ENCODE measurements around the gene OR4C45. TPM values are rescaled to one million over a fixed set of nuclear protein-coding genes. Genes with fewer than 3 reads are reported as not detected.

OR4C45 gene
- total and polyA plus RNA-seq, 2 of the 8 experiments (the other 6 are each of a cell fraction or from before 2014, with no cell fraction given): not detected

DNA sequence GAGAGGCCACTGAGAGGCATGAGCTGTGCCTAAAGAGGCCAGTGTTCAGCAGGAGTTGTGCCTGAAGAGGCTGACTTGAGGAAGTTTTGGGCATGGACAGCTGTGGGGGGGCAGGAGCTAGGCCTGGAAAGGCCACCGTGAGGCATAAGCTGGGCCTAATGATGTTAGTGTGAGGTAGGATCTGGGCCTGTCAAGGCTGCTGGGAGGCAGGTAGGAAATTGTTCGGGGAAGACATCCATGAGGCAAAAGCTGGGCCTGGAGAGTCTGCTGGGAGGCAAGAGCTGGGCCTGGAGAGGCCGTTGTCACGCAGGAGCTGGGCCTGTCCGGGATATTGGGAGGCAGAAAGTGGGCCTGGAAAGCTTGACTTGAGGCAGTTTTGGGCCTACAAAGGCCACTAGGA, 44.9 kb downstream of the OR4C45 start (continued):
- TF ChIP-seq GTF2F1 (IDR thresholded peaks at IDR 0.05; ENCODE audit: borderline replicate concordance, low read depth, low read length): no peak
- TF ChIP-seq BRCA1 (IDR thresholded peaks at IDR 0.05; ENCODE audit: low read depth, low read length): no peak
- no peak for TF ChIP-seq CBX5 (IDR thresholded peaks at IDR 0.05; ENCODE audit: low read depth, low read length)
- TF ChIP-seq GABPA (IDR thresholded peaks at IDR 0.05; ENCODE audit: borderline replicate concordance, insufficient read depth, low read length): no peak
- TF ChIP-seq, protein P1, sequence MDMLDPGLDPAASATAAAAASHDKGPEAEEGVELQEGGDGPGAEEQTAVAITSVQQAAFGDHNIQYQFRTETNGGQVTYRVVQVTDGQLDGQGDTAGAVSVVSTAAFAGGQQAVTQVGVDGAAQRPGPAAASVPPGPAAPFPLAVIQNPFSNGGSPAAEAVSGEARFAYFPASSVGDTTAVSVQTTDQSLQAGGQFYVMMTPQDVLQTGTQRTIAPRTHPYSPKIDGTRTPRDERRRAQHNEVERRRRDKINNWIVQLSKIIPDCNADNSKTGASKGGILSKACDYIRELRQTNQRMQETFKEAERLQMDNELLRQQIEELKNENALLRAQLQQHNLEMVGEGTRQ (IDR thresholded peaks at IDR 0.05; ENCODE audit: low read length): no peak
- no peak for TF ChIP-seq BACH1 (IDR thresholded peaks at IDR 0.05; ENCODE audit: low read length)
- no peak for TF ChIP-seq POLR2AphosphoS5 (IDR thresholded peaks at IDR 0.05; ENCODE audit: low read depth, low read length)
